ENCODE measurements around the gene LIN9. TPM values are rescaled to one million over a fixed set of nuclear protein-coding genes. Genes with fewer than 3 reads are reported as not detected.

LIN9 gene
- total RNA-seq, 1 donor from 2014 or later: 7.0 TPM

GRCh38 chr1:226320930-226321329 lies 12.0 kb upstream of the LIN9 start:
- no peak for DNase-seq (ENCODE audit: low spot score)

DNA sequence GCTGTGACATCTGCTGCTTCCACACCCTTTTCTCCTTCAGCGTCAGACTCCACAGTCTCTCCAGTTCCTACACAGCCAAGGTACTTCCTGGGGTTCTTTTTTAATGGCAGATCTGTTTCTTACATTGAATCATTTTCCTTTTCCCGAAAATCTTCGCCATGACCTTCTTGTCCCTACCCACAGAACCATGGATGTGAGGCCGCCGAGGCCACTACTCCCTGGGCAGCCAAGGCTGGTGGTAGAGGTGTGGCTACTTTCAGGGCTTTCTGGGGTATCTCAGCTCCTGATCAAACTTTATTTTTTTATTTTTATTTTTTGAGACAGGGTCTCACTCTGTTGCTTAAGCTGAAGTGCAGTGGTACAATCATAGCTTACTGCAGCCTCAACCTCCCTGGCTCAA lies 9.5 kb upstream of the LIN9 start:
- DNase-seq (ENCODE audit: low spot score): no peak

DNA sequence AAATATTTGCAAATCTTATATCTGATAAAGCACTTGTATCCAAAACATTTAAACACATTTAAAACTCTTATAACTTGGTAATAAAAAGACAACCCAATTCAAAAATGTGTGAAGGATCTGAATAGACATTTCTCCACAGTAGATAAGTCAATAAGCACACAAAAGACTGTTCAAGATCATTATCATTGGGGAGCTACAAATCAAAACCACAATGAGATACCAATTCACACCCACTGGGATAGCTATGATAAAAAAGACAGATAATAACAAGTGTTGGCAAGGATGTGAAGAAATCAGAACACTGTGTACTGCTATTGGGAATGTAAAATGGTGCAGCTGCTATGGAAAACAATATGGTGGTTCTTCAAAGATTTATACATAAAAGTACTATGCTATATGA lies 5.1 kb upstream of the LIN9 start:
- no peak for DNase-seq (ENCODE audit: low spot score)

DNA sequence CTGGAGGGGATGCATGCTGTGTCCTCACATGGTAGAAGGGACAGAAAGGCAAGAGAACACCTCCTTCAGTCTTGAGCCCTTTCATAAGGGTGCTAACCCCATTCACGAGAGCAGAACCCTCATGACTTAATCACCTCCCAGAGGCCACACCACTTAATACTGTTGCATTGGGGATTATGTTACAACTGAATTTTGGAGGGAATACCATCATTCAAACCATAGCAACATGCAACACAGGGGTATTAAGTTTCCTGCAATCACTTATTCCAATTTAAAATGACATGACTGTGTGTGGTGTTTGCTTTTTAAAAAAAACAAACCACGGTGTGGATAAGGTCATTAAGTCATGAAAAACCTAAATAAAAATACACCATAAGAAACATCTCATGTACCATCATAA lies 3.1 kb upstream of the LIN9 start:
- DNase-seq (ENCODE audit: low spot score): no peak

DNA sequence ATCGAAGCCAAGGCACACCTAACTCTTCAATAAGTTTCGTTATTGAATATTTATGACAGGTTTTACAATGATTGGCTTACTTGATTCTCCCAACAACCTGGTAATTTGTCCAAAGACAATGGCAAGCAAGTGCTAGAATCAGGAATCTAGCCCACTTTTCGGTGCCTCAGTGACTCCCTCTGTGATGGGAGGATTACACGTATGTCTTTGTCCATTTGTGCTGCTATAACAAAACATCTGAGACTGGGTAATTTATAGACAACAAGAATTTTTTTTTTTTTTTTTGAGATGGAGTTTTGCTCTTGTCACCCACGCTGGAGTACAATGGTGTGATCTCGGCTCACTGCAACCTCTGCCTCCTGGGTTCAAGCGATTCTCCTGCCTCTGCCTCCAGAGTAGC lies 2.4 kb upstream of the LIN9 start:
- no peak for DNase-seq (ENCODE audit: low spot score)

GRCh38 chr1:226310637-226311195 lies 1.8 kb upstream of the LIN9 start:
- no peak for DNase-seq (ENCODE audit: low spot score)

- DNase-seq (ENCODE audit: low spot score): no peak
Observed at GRCh38 chr1:226310245-226310540, 1.2 kb upstream of the LIN9 start.

GRCh38 chr1:226309398-226310244 lies 657 bp upstream of the LIN9 start:
- peak; percentile 50 for DNase-seq (ENCODE audit: low spot score)

- peak; percentile 8 for DNase-seq (ENCODE audit: low spot score)
Observed at GRCh38 chr1:226308166-226308722, 720 bp downstream of the LIN9 start.

DNA sequence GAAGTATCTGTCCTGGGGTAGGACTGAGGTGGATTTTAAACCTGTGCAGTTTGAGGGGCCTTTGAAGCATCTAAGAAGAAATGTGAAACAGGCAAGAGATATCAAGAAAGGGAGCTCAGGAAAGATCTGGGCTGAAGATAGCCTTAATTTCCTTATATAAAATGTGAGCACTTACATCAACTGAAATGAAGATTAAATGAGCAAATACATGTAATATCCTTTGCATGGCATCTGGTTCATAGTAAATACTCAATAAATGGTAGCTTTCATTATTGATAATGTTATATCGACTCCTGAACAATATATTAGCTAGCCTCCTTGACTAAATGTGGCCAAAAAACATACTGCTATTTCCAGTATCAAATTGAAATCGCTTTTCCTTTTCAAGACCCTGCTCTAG lies 2.5 kb downstream of the LIN9 start:
- DNase-seq (ENCODE audit: low spot score): no peak

DNA sequence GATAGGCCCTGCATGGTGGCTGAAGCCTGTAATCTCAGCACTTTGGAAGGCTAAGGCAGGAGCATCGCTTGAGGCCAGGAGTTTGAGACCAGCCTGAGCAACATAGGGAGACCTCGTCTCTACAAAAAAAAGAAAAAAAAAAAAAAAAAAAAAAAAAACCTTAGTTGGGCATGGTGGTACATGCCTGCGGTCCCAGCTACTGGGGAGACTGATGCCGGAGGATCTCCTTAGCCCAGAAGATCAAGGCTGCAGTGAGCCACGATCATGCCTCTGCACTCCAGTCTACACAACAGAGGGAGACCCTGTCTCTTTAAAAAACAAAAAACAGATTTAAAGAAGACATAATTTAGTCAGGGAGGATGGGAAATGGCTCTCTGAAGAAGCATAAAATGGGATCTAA lies 3.8 kb downstream of the LIN9 start:
- no peak for DNase-seq (ENCODE audit: low spot score)

GRCh38 chr1:226304291-226304955 lies 4.5 kb downstream of the LIN9 start:
- DNase-seq (ENCODE audit: low spot score): no peak

- no peak for DNase-seq (ENCODE audit: low spot score)
Observed at GRCh38 chr1:226302731-226303130, 6.2 kb downstream of the LIN9 start.

DNA sequence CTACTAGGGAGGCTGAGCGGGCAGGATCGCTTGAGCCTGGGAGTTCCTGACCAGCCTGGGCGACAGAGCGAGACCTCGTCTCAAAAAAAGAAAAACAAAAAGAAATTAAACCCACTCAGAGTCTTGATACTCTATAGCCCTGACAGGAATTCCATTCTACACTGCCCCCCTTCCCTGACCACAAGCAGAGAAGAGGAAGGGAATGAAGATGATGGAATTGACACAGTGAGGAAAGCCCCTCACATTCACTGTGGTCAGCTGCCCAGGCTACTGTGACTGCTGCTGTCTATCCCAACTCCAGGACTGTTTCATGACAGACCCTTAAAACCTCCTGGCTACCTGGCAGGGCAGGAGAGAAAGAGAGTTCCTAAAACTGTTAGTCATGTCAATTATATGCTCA lies 12.1 kb downstream of the LIN9 start:
- no peak for DNase-seq (ENCODE audit: low spot score)

DNA sequence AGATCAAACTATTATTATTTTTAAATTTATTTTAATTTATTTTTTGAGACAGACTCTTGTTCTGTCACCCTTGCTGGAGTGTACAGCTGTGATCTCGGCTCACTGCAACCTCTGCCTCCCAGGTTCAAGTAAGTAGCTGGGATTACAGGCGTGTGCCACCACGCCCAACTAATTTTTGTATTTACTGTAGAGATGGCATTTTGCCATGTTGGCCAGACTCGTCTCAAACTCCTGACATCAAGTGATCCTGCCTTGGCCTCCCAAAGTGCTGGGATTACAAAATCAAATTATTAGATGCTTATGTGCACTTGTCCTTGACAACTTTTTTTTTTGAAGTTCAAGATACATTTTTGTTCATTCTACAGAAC lies 15.4 kb downstream of the LIN9 start:
- no peak for DNase-seq (ENCODE audit: low spot score)

DNA sequence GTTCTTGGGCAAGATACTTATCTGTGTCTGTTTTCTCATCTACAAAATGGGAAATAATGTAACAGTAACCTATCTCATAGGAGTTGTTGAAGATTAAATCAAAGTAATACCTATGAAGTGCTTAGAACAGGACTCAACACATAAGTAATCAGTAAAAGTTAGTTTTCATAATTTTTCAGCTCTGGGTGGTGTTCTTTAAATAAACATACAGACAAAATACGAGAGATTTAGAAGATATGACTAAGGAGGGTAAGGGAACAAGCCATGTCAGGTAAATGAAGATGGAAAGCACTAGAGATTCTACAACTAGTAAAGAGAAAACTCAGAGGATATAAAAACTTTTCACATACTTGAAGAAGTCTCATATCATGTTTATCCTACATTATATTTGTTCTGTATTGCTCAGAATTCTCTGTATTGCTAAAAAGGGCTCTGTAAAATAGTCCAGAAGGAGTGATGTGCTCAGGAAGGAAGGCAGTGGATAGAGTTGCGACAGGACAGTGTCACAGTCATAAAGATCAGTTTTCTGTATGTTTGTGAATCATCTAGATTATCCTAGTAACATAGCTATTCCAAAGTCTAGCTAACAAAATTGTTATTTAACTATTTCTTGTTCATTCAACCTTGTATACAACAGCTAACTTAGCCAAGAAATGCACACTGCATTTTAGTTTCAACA lies 16.0 kb downstream of the LIN9 start:
- no peak for DNase-seq (ENCODE audit: low spot score)

GRCh38 chr1:226287587-226287986 lies 21.4 kb downstream of the LIN9 start:
- DNase-seq (ENCODE audit: low spot score): no peak

DNA sequence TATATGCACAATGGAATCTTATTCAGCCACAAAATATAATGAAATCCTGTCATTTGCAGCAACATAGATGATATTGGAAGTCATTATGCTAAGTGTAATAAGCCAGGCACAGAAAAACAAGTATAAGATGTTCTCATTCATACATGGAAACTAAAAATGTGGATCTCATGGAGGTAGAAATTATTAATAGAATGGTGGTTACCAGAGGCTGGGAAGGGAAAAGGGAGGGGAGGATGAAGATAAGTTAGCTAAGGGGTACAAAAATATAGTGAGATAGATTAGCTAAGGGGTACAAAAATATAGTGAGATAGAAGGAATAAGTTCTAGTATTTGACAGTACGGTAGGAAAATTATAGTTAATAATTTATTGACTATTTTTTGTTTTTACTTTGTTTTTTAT lies 27.9 kb downstream of the LIN9 start:
- no peak for DNase-seq (ENCODE audit: low spot score)

DNA sequence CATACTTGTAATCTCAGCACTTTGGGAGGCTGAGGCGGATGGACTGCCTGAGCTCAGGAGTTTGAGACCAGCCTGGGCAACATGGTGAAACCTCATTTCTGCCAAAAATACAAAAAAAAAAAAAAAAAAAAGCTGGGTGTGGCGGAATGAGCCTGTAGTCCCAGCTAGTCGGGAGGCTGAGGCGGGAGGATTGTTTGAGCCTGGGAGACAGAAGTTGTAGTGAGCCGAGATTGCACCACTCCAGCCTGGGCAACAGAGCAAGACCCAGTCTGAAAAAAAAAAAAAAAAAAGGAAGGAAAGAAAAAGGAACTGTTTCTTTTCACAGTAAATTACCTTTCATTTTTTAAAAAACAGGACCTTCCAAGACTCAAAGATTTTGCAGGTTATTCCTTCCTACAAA lies 29.5 kb downstream of the LIN9 start:
- DNase-seq (ENCODE audit: low spot score): no peak

GRCh38 chr1:226277897-226278296 lies 31.1 kb downstream of the LIN9 start:
- no peak for DNase-seq (ENCODE audit: low spot score)

DNA sequence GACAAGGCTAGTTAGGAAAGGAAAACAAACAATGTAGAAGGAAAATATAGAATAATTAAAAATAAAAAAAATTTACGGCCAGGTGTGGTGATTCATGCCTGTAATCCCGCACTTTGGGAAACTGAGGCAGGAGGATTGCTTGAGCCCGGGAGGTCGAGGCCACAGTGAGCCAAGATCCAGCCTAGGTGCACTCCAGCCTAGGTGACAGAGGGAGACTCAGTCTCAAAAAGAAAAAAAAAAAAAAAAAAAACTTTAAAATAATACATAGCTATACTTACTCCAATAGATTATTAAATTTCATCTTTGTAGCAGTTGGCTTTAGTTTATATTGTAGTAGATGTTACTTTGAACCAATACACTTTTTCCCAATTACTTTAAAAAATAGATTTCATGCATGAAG lies 32.0 kb downstream of the LIN9 start:
- no peak for DNase-seq (ENCODE audit: low spot score)

- DNase-seq (ENCODE audit: low spot score): no peak
Observed at GRCh38 chr1:226276077-226276682, 32.8 kb downstream of the LIN9 start.
